K562 (cell line): ENCODE data around the gene THG1L. TPM values are rescaled to one million over a fixed set of nuclear protein-coding genes. Genes with fewer than 3 reads are reported as not detected.

Experiments
- BRCA1 ChIP-seq, 2 experiments: fragments of 450-650 bp in 1 of 2; sonication (generic) in 1 of 2; formaldehyde crosslinking in 1 of 2; IDR thresholded peaks; 2 replicates each; pipeline versions ENCODE4 v1.5.0 to v1.6.1; 2017 to 2020; ENCODE audit warnings: mild to moderate bottlenecking in 1 of 2, missing genetic modification reagents in 1 of 2
- NFRKB ChIP-seq: fragments of 450-650 bp; IDR thresholded peaks from 2 replicates; pipeline ENCODE4 v1.6.1; 2016; ENCODE audit warnings: low read depth
- NR1H2 ChIP-seq: sonication (generic); formaldehyde crosslinking; IDR thresholded peaks from 2 replicates; pipeline ENCODE4 v1.4.0; 2020; ENCODE audit warnings: mild to moderate bottlenecking, missing genetic modification reagents
- PHF8 ChIP-seq: fragments of 200-600 bp; sonication (generic); IDR thresholded peaks from 2 replicates; pipeline ENCODE4 v1.6.1; 2012; ENCODE audit warnings: mixed run types, mild to moderate bottlenecking, inconsistent platforms, low read length, moderate library complexity, borderline replicate concordance
- STAT5B ChIP-seq: fragments of 250-450 bp; sonication (Bioruptor Pico); IDR thresholded peaks from 2 replicates; pipeline ENCODE4 v1.8.0; 2021; ENCODE audit warnings: mild to moderate bottlenecking, inconsistent platforms
- TBL1XR1 ChIP-seq, 2 experiments: IDR thresholded peaks; 2 replicates each; pipeline ENCODE4 v1.6.1; 2012; ENCODE audit warnings: improper control_type of control experiment in 2 of 2, low read length in 2 of 2, mild to moderate bottlenecking in 1 of 2
- TFAM ChIP-seq: fragments of 250-450 bp; sonication (Bioruptor Pico); conservative IDR thresholded peaks from 2 replicates; pipeline ENCODE4 v1.5.0; 2021; ENCODE audit warnings: mild to moderate bottlenecking, moderate library complexity
- ZKSCAN3 ChIP-seq: fragments of 250-450 bp; sonication (Bioruptor Pico); IDR thresholded peaks from 2 replicates; pipeline ENCODE4 v1.4.0; 2020
- polyA plus RNA-seq, 8 experiments: library from polyadenylated mRNA; depleted of rRNA in 4 of 8; stranded (reverse) in 5 of 8; unstranded in 3 of 8; fragments of >200 nt; fragmentation: Nextera tagmentation in 2 of 8; fragmentation: Illumina TruSeq in 1 of 8; extraction: Ambion mirVana in 2 of 8; extraction: Trizol in 1 of 8; gene quantifications; 2 replicates each; pipeline versions ENCODE4 v1.2.1 to v1.2.3, GENCODE V29; 2011 to 2014; ENCODE audit warnings: inconsistent platforms in 1 of 8, missing spikeins in 1 of 8
- total RNA-seq, 7 experiments: library from RNA; depleted of rRNA in 6 of 7; stranded (reverse); fragments of >200 nt in 6 of 7; fragmentation: Illumina TruSeq in 2 of 7; extraction: Trizol in 2 of 7; gene quantifications; 2 replicates each; pipeline versions ENCODE4 v1.2.1 to v1.2.3, GENCODE V29; 2011 to 2021; ENCODE audit warnings: low replicate concordance in 1 of 7
- TF ChIP-seq, protein P1 (sequence below): sonication (generic); formaldehyde crosslinking; IDR thresholded peaks from 2 replicates; pipeline ENCODE4 v1.8.0; 2022; ENCODE audit warnings: missing genetic modification reagents, mild to moderate bottlenecking, moderate library complexity, borderline replicate concordance
- TF ChIP-seq, protein P2 (sequence below): sonication (generic); formaldehyde crosslinking; IDR thresholded peaks from 2 replicates; pipeline ENCODE4 v1.8.0; 2022; ENCODE audit warnings: mild to moderate bottlenecking, missing genetic modification reagents
- TF ChIP-seq, protein P3 (sequence below), 2 experiments: fragments of 200-800 bp in 1 of 2; sonication (Bioruptor generic) in 1 of 2; sonication (generic) in 1 of 2; formaldehyde crosslinking in 1 of 2; IDR thresholded peaks in 1 of 2; conservative IDR thresholded peaks in 1 of 2; 2 replicates each; pipeline versions ENCODE4 v1.5.0 to v1.6.1; 2016 to 2020; ENCODE audit warnings: missing compliant biosample characterization in 1 of 2, missing genetic modification characterization in 1 of 2, missing genetic modification reagents in 1 of 2
- TF ChIP-seq, protein P4 (sequence below): fragments of 450-650 bp; IDR thresholded peaks from 2 replicates; pipeline ENCODE4 v1.6.1; 2016; ENCODE audit warnings: low read depth
- TF ChIP-seq, protein P5 (sequence below): sonication (generic); formaldehyde crosslinking; IDR thresholded peaks from 2 replicates; pipeline ENCODE4 v1.8.0; 2022; ENCODE audit warnings: mild to moderate bottlenecking, low read depth, missing genetic modification reagents

The THG1L gene
- total and polyA plus RNA-seq, 9 of the 15 experiments (the other 6 are each of a cell fraction or from before 2014, with no cell fraction given), result 21.8 to 40.7 (median 28.0) TPM

DNA sequence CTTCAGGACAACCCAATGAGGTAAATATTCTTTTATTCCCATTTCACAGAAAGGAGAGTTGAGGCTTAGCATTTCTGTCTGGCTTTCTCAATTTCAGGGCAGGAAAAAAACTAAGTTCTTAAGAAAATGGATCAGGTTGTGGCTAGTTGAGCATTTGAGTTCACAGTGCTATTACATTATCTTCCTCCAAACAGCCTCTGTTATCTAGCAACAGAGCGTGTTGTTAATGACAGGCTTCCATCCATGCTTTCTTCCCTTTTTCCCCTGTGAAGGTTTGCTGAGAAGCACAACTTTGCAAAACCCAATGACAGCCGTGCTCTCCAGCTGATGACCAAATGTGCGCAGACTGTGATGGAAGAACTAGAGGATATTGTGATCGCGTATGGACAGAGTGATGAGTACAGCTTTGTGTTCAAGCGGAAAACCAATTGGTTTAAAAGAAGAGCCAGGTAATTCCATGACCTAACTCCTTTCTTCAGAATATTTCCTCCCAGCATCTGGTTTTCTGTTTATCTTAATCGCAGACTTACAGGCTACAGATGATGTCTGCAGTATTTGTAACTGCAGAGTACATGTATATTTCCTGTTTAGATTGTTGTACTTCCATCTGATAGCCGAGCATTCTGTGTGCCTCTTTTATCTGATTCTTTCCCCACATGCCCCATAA lies 1.5 kb downstream of the THG1L start (continued):
- TF ChIP-seq, protein P1, sequence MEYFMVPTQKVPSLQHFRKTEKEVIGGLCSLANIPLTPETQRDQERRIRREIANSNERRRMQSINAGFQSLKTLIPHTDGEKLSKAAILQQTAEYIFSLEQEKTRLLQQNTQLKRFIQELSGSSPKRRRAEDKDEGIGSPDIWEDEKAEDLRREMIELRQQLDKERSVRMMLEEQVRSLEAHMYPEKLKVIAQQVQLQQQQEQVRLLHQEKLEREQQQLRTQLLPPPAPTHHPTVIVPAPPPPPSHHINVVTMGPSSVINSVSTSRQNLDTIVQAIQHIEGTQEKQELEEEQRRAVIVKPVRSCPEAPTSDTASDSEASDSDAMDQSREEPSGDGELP (CRISPR knock-in tag), result peak; percentile 56; the same call in 1 of the 2 replicates
- TF ChIP-seq, protein P2, sequence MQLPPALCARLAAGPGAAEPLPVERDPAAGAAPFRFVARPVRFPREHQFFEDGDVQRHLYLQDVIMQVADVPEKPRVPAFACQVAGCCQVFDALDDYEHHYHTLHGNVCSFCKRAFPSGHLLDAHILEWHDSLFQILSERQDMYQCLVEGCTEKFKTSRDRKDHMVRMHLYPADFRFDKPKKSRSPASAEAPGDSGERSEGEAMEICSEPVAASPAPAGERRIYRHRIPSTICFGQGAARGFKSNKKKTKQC (CRISPR knock-in tag), result no peak
- TF ChIP-seq, protein P3, sequence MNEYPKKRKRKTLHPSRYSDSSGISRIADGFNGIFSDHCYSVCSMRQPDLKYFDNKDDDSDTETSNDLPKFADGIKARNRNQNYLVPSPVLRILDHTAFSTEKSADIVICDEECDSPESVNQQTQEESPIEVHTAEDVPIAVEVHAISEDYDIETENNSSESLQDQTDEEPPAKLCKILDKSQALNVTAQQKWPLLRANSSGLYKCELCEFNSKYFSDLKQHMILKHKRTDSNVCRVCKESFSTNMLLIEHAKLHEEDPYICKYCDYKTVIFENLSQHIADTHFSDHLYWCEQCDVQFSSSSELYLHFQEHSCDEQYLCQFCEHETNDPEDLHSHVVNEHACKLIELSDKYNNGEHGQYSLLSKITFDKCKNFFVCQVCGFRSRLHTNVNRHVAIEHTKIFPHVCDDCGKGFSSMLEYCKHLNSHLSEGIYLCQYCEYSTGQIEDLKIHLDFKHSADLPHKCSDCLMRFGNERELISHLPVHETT (CRISPR knock-in tag; conservative IDR thresholded peaks at IDR 0.05 in 1 of 2, IDR thresholded peaks at IDR 0.05 in 1 of 2), result no peak
- no peak for TF ChIP-seq ZKSCAN3 (CRISPR knock-in tag)
- TF ChIP-seq NR1H2 (CRISPR knock-in tag), result no peak
- no peak for TF ChIP-seq TBL1XR1 (IDR thresholded peaks at IDR 0.05; ENCODE audit: low read length in 2 of 2)
- TF ChIP-seq, protein P4, sequence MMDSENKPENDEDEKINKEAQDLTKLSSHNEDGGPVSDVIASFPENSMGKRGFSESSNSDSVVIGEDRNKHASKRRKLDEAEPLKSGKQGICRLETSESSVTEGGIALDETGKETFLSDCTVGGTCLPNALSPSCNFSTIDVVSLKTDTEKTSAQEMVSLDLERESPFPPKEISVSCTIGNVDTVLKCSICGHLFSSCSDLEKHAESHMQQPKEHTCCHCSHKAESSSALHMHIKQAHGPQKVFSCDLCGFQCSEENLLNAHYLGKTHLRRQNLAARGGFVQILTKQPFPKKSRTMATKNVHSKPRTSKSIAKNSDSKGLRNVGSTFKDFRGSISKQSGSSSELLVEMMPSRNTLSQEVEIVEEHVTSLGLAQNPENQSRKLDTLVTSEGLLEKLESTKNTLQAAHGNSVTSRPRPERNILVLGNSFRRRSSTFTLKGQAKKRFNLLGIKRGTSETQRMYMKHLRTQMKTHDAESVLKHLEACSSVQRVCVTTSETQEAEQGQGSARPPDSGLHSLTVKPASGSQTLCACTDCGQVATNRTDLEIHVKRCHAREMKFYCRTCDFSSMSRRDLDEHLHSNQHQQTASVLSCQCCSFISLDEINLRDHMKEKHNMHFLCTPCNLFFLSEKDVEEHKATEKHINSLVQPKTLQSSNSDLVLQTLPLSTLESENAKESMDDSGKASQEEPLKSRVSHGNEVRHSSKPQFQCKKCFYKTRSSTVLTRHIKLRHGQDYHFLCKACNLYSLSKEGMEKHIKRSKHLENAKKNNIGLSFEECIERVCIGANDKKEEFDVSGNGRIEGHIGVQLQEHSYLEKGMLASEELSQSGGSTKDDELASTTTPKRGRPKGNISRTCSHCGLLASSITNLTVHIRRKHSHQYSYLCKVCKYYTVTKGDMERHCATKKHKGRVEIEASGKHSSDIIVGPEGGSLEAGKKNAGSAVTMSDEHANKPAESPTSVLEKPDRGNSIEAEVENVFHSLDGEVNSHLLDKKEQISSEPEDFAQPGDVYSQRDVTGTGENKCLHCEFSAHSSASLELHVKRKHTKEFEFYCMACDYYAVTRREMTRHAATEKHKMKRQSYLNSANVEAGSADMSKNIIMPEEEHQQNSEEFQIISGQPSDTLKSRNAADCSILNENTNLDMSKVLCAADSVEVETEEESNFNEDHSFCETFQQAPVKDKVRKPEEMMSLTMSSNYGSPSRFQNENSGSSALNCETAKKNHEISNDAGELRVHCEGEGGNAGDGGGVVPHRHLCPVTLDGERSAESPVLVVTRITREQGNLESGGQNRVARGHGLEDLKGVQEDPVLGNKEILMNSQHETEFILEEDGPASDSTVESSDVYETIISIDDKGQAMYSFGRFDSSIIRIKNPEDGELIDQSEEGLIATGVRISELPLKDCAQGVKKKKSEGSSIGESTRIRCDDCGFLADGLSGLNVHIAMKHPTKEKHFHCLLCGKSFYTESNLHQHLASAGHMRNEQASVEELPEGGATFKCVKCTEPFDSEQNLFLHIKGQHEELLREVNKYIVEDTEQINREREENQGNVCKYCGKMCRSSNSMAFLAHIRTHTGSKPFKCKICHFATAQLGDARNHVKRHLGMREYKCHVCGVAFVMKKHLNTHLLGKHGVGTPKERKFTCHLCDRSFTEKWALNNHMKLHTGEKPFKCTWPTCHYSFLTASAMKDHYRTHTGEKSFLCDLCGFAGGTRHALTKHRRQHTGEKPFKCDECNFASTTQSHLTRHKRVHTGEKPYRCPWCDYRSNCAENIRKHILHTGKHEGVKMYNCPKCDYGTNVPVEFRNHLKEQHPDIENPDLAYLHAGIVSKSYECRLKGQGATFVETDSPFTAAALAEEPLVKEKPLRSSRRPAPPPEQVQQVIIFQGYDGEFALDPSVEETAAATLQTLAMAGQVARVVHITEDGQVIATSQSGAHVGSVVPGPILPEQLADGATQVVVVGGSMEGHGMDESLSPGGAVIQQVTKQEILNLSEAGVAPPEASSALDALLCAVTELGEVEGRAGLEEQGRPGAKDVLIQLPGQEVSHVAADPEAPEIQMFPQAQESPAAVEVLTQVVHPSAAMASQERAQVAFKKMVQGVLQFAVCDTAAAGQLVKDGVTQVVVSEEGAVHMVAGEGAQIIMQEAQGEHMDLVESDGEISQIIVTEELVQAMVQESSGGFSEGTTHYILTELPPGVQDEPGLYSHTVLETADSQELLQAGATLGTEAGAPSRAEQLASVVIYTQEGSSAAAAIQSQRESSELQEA, result no peak
- TF ChIP-seq STAT5B (CRISPR knock-in tag), result no peak
- TF ChIP-seq BRCA1 (IDR thresholded peaks at IDR 0.05), result no peak
- no peak for TF ChIP-seq BRCA1 (CRISPR knock-in tag; IDR thresholded peaks at IDR 0.05)
- TF ChIP-seq, protein P5, sequence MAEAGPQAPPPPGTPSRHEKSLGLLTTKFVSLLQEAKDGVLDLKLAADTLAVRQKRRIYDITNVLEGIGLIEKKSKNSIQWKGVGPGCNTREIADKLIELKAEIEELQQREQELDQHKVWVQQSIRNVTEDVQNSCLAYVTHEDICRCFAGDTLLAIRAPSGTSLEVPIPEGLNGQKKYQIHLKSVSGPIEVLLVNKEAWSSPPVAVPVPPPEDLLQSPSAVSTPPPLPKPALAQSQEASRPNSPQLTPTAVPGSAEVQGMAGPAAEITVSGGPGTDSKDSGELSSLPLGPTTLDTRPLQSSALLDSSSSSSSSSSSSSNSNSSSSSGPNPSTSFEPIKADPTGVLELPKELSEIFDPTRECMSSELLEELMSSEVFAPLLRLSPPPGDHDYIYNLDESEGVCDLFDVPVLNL, result no peak
- TF ChIP-seq PHF8, result no peak
- TF ChIP-seq TFAM, result no peak
- no peak for TF ChIP-seq NFRKB
